Upper lobe of left lung (tissue), 6 donors: ENCODE data around the gene SLC18A3. TPM values are rescaled to one million over a fixed set of nuclear protein-coding genes. Genes with fewer than 3 reads are reported as not detected.

Experiments
- ATAC-seq, 2 donors: fragments of 200-7000 bp; cut with Tn5 transposase; one replicate each; pipeline ENCODE4 v1.9.1; 2022; ENCODE audit warnings: mild to moderate bottlenecking in 2 of 2, moderate library complexity in 2 of 2; ENCODE audit not compliant: low FRiP score in 2 of 2
- DNase-seq, 2 donors: peaks; one replicate each; pipeline ENCODE4 v3.0.0-alpha.2; 2019 to 2020
- H3K27ac ChIP-seq, 4 donors: fragments of 200-600 bp; sonication (generic); one replicate each; pipeline ENCODE4 v1.5.1; 2016 to 2019
- H3K27me3 ChIP-seq, 4 donors: fragments of 200-600 bp; sonication (generic); one replicate each; pipeline ENCODE4 v1.5.1; 2017 to 2019
- H3K36me3 ChIP-seq, 4 donors: fragments of 200-600 bp; sonication (generic); one replicate each; pipeline ENCODE4 v1.5.1; 2016 to 2019
- H3K4me1 ChIP-seq, 4 donors: fragments of 200-600 bp; sonication (generic); one replicate each; pipeline ENCODE4 v1.5.1; 2018 to 2019
- H3K4me3 ChIP-seq, 4 donors: fragments of 200-600 bp; sonication (generic); one replicate each; pipeline ENCODE4 v1.5.1; 2017 to 2019; ENCODE audit warnings: mild to moderate bottlenecking in 2 of 4, moderate library complexity in 1 of 4
- H3K9me3 ChIP-seq, 4 donors: fragments of 200-600 bp; sonication (generic); one replicate each; pipeline ENCODE4 v1.5.1; 2018 to 2019
- CTCF ChIP-seq, 6 experiments: fragments of 450-650 bp in 4 of 6; fragments of 200-600 bp in 2 of 6; sonication (generic) in 2 of 6; IDR thresholded peaks; one replicate each; pipeline ENCODE4 v1.5.1; 2016 to 2019; ENCODE audit warnings: antibody characterized with exemption in 6 of 6
- EP300 ChIP-seq, 4 donors: sonication (generic); formaldehyde crosslinking; IDR thresholded peaks; one replicate each; pipeline ENCODE4 v1.5.1; 2017; ENCODE audit warnings: antibody characterized with exemption in 4 of 4, control low read depth in 2 of 4
- POLR2A ChIP-seq, 4 donors: fragments of 450-650 bp; IDR thresholded peaks; one replicate each; pipeline ENCODE4 v1.5.1; 2016 to 2017; ENCODE audit warnings: antibody characterized with exemption in 4 of 4, mild to moderate bottlenecking in 2 of 4
- POLR2AphosphoS5 ChIP-seq, 2 donors: sonication (generic); formaldehyde crosslinking; IDR thresholded peaks; one replicate each; pipeline ENCODE4 v1.5.1; 2017; ENCODE audit warnings: antibody characterized with exemption in 2 of 2
- WGBS, 2 donors: methylation state at CpG; one replicate each; pipeline ENCODE4 v1.1.5; 2017 to 2018; 5-methylcytosine and 5-hydroxymethylcytosine counted together
- total RNA-seq, 6 donors: library from RNA; depleted of rRNA in 4 of 6; stranded (reverse); fragments of >200 nt in 4 of 6; gene quantifications; one replicate each; pipeline versions ENCODE4 v1.1.0 to v1.2.1, GENCODE V29; 2016 to 2021
- donor health status: DM: no; HTN: no; CAD: no; lungs with moderate emphysema.
- donor health status: DM: no; HTN: yes; CAD: no; lungs with severe emphysema.

The SLC18A3 gene
- total RNA-seq, 6 donors from 2014 or later, result not detected

GRCh38 chr10:49645871-49646870, 36.1 kb downstream of the SLC18A3 start:
- Histone ChIP-seq H3K4me1 (no peaks in the 10 kb centered on the region), H3K27ac (no peak overlapping the region), H3K4me3 (no peak overlapping the region), H3K36me3 (no peaks in the 10 kb centered on the region), H3K9me3 (no peaks in the 10 kb centered on the region), H3K27me3 (no peaks in the 10 kb centered on the region)
- peak in 1 of 2 donors; percentile 69 for DNase-seq
- TF ChIP-seq POLR2A (IDR thresholded peaks at IDR 0.05), result no peak
- TF ChIP-seq EP300 (IDR thresholded peaks at IDR 0.05), result no peak
- TF ChIP-seq CTCF (IDR thresholded peaks at IDR 0.05), result no peak
- TF ChIP-seq POLR2AphosphoS5 (IDR thresholded peaks at IDR 0.05), result no peak
- no peak for ATAC-seq
- 89 to 90% methylated on average over 12 to 18 of the region's 22 CpGs for WGBS, 2 donors

- ATAC-seq (no peak), DNase-seq (no peak)
- H3K27me3 ChIP-seq, result no peaks in the 10 kb centered on the region
- no peak overlapping the region for H3K4me3 ChIP-seq
- no peak overlapping the region for H3K27ac ChIP-seq
- WGBS, 2 donors, result 76 to 78% methylated on average over 4 of the region's 4 CpGs
- H3K9me3 ChIP-seq, result no peaks in the 10 kb centered on the region
- no peaks in the 10 kb centered on the region for H3K4me1 ChIP-seq
- no peak for TF ChIP-seq EP300 (IDR thresholded peaks at IDR 0.05)
- no peaks in the 10 kb centered on the region for H3K36me3 ChIP-seq
Observed at GRCh38 chr10:49647554-49647953, 37.4 kb downstream of the SLC18A3 start.

- Histone ChIP-seq H3K36me3 (no peaks in the 10 kb centered on the region), H3K27me3 (no peaks in the 10 kb centered on the region), H3K27ac (no peak overlapping the region), H3K4me1 (no peaks in the 10 kb centered on the region), H3K4me3 (no peak overlapping the region), H3K9me3 (no peaks in the 10 kb centered on the region)
- DNase-seq (no peak), ATAC-seq (no peak)
- WGBS, 2 donors, result 76% methylated on average over 14 to 18 of the region's 18 CpGs
- TF ChIP-seq POLR2A (IDR thresholded peaks at IDR 0.05), result no peak
- TF ChIP-seq CTCF (IDR thresholded peaks at IDR 0.05), result no peak
- TF ChIP-seq POLR2AphosphoS5 (IDR thresholded peaks at IDR 0.05), result no peak
- TF ChIP-seq EP300 (IDR thresholded peaks at IDR 0.05), result no peak
Observed at GRCh38 chr10:49647985-49648795, 38.1 kb downstream of the SLC18A3 start.

GRCh38 chr10:49649294-49649693, 39.2 kb downstream of the SLC18A3 start:
- Histone ChIP-seq H3K36me3 (no peaks in the 10 kb centered on the region), H3K27me3 (no peaks in the 10 kb centered on the region), H3K9me3 (no peaks in the 10 kb centered on the region), H3K27ac (no peak overlapping the region), H3K4me3 (no peak overlapping the region), H3K4me1 (no peaks in the 10 kb centered on the region)
- 17 to 23% methylated on average over 13 to 16 of the region's 17 CpGs for WGBS, 2 donors
- ATAC-seq (no peak), DNase-seq (no peak)
- TF ChIP-seq POLR2A (IDR thresholded peaks at IDR 0.05), result no peak
- no peak for TF ChIP-seq CTCF (IDR thresholded peaks at IDR 0.05)
- TF ChIP-seq EP300 (IDR thresholded peaks at IDR 0.05), result no peak
- TF ChIP-seq POLR2AphosphoS5 (IDR thresholded peaks at IDR 0.05), result no peak
